ENCODE data around the gene HACD3.

The HACD3 gene, protein sequence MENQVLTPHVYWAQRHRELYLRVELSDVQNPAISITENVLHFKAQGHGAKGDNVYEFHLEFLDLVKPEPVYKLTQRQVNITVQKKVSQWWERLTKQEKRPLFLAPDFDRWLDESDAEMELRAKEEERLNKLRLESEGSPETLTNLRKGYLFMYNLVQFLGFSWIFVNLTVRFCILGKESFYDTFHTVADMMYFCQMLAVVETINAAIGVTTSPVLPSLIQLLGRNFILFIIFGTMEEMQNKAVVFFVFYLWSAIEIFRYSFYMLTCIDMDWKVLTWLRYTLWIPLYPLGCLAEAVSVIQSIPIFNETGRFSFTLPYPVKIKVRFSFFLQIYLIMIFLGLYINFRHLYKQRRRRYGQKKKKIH

DNA sequence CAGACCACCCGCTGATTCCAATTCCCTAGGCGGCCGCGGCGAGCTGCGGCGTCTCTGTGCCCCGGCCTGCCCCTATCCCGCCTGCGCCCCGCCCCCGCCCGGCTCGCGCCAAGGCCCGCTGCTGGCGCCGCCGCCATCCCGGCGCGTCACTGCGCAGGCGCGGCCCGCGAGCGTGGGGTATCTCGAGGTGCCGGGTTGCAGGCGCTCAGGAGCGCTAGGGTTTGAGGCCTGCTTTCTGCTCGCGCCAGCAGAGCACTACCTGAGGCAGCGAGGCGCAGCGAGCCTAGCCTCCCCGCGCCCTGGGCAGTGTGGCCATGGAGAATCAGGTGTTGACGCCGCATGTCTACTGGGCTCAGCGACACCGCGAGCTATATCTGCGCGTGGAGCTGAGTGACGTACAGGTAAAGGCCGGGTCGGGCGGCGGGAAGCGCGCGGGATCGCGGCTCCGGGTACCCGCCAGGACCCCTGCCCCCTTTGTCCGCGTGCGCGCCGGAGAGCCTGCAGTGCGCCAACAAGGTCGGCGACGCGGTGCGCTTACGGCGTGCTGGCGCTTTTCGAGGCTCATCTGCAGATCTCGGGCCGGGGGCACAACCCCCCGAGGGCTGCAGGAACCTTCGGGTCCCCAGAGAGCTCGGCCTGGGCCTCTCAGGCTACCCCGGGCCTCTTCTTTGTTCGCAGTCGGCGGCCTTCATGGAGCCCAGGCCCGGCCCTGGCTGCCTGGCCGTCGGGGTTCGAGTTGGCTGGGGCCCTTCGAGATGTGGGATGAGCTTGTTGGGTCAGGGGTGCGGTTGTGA lies at the start of gene HACD3:
HACD3 (plus strand) TSS at position 146 of the 794 bp plus-strand sequence; CDS start at position 315, 169 bp downstream.
- peak; percentile 82 for DNase-seq (ENCODE audit: low spot score)

DNA sequence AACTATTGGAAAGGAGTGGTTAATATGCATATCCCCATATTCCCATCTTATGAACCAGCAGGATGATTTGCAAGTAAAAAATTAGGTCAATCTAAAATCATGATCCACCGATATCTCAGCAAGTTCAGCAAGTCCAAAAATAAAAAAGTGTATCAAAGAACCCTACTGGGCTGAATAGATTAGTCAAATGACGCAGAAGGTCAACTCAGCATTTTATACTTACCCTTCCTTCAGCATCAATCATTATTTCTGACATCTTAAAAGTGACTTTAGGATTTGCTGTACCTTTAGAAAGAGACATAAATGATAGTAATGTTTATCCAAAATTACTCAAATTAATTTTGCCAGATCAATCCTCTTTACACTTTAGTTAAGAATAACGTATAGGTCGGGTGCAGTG lies 45.4 kb upstream of the HACD3 start:
- no peak for DNase-seq (ENCODE audit: low spot score)

- DNase-seq (ENCODE audit: low spot score): no peak
Measured at GRCh38 chr15:65494076-65494475, 36.2 kb upstream of the HACD3 start.

- DNase-seq (ENCODE audit: low spot score): no peak
Measured at GRCh38 chr15:65509321-65509720, 20.9 kb upstream of the HACD3 start.

- DNase-seq (ENCODE audit: low spot score): no peak
Measured at GRCh38 chr15:65512189-65512588, 18.1 kb upstream of the HACD3 start.

DNA sequence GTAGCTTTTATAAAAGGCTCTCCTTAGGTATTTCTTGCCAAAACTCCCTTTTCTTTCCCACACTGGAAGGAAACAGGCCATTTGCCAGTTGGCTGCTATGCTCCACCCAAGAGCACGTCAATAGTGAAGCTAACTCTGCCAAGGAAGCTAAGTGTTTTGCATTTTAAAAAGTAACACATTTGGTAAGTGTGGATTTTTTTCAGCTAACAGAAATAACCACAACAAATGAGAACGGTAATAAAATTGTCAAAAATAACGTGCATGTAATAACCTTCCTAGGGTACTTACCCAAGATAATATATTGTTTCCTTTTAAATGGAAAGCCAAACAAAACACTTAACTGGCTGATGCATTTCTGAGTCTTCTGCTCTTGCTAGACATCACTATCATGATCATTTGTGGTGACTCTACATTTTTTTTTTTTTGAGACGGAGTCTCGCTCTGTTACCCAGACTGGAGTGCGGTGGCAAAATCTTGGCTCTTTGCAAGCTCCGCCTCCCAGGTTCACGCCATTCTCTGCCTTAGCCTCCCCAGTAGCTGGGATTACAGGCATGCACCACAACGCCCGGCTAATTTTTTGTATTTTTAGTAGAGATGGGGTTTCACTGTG lies 17.4 kb upstream of the HACD3 start:
- no peak for DNase-seq (ENCODE audit: low spot score)

DNA sequence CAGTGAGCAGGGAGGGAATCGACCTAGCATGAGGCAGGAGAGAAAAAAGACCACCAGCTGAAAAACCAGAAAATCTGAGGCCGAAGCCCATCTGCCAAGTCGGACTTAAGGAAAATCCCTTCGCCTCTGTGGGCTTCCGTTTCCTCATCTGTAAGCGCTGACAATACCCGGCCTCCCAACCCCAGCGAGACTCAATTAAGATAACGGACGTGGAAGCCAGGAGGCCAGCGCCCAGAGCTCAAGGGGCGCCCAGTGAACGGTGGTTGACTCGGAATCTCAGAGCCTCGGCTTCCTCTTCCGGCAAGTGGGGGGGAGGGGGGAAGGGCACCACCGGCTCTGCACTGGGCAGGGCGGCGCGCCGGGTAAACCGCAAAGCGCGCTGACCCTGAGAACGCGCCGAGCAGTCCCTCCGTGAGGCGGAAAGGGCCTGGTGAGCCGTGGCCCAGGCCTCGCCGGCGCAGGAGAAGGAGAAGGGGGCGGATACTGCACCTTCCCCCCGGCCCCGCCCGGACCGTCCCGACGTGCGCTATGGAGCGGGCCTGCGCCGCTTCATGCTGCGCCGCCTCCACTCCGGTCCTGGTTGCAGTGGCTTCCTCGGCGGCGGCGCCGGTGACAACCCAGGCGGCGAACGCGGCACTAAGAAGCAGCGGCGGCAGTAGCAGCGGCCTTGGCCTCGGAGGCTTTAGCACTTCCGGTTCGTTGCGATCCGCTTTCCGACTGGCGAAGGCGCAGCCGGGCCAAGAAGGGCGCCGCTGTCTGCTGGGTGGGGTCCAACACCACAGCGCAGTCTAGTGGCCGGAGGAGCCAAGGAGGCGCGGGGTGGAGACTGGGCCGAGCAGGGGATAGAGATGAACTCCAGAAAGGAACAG lies 13.0 kb upstream of the HACD3 start, which contains the start of gene DPP8:
DPP8 (minus strand) TSS at position 693 of the 869 bp plus-strand sequence. CDS start 5,136 bp downstream, outside the sequence.
- peak; percentile 93 for DNase-seq (ENCODE audit: low spot score)

- no peak for DNase-seq (ENCODE audit: low spot score)
Measured at GRCh38 chr15:65517866-65518207, 12.4 kb upstream of the HACD3 start.

DNA sequence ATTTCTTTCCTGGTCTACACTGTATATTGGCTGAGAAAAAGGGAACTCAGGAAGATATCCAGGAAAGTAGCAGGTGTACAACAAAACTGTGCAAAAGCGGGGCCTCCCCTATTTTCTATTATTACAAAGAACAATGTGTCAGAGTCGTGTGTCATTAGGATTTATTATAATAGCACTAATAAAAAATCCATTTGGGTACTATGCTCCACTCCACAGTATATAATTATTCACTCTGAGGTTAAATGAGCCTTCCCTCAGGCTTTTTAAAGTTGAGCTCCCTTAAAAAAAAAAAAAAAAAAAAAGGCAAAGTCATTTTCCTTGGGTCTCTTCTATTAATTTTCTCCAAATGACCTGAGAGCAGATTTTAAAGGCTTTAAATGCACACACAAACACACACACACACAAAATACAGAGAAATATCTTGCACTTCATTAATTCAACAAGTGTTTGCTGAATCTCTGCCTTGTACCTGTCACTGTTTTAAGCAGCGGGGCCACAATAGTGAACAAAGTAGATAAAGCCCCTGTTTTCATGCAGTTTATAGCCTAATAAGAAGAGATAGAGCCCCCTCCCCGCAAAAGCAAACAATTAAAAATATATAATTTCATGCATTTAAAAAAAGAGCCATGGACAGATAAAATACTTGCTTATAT lies 11.5 kb upstream of the HACD3 start:
- DNase-seq (ENCODE audit: low spot score): no peak

DNA sequence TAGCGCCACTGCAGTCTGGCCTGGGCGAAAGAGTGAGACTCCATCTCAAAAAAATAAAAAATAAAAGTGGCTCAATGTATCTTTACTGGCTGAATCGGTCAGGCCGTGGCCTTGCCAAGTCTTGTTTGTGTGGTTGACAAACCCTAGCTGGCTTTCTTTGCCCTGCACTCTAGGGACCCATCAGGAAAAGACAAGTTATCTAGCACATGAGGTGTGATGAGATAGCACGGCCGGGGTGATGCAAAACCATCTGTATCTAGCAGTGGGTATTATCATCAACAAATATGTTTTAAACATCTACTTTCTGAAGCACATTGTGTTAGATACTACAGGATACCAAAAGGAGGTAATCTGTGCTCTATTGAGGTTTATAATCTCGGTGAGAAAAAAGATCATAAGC lies 8.9 kb upstream of the HACD3 start:
- DNase-seq (ENCODE audit: low spot score): no peak

- DNase-seq (ENCODE audit: low spot score): no peak
Measured at GRCh38 chr15:65524226-65524625, 6.0 kb upstream of the HACD3 start.

- DNase-seq (ENCODE audit: low spot score): no peak
Measured at GRCh38 chr15:65525622-65526021, 4.6 kb upstream of the HACD3 start.

DNA sequence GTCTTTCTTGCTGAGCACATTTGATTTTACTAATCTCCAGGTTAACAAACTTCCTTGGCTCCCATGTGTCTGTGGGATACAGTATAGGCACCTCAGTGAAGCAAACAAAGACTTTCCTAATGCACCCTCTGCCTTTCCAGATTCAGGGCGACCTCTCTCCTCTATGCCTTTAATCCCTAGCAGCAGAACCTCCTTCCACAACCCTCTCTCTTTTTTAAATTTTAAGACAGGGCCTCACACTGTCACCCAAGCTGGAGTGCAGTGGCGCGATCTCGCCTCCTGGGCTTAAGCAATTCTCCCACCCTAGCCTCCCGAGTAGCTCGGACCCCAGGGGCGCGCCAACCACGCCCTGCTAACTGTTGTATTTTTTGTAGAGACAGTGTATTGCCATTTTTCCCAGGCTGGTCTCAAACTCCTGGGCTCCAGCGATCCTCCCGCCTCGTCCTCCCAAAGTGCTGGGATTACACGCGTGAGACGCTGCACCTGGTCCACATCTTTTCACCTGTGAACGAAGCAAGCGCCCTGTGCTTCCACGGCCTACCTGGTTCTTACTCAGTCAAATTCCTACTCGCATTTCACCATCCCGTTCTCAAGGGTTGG lies 1.7 kb upstream of the HACD3 start:
- no peak for DNase-seq (ENCODE audit: low spot score)

GRCh38 chr15:65529762-65530317 lies 423 bp upstream of the HACD3 start:
- DNase-seq (ENCODE audit: low spot score): no peak

GRCh38 chr15:65532738-65533051 lies 2.4 kb downstream of the HACD3 start:
- peak; percentile 55 for DNase-seq (ENCODE audit: low spot score)

DNA sequence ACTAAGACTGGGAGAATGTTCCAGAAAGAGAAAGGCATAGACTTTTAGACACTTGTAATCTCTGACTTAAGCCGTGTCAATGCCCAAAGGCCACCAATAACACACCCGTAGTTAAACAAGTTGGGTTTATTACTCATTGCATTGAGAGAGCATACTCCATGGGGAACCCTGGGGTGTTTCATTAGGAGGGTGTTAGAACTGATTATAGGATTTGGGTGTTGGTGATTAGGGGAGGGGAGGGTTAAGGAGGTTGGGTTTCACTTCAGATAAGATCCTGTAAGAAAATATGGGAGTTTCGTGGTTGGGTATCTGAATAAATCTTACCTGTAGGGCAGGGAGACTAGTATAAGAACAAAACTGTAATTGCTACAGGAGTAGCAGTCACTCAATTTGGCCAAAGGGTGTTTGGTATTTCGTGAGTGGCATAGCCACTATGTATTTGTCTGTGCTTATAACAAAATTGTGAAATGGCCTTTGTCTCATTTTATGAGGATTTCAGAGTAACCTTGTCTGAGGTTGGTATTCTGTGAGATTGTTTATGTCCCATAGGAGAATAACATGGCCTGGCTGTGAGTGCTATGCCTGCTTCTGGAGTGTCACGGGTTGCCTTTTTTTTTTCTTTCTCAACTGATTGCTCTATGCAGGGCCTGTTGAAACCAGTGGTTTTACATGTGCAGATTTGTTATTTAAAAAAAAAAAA lies 2.9 kb downstream of the HACD3 start:
- no peak for DNase-seq (ENCODE audit: low spot score)

DNA sequence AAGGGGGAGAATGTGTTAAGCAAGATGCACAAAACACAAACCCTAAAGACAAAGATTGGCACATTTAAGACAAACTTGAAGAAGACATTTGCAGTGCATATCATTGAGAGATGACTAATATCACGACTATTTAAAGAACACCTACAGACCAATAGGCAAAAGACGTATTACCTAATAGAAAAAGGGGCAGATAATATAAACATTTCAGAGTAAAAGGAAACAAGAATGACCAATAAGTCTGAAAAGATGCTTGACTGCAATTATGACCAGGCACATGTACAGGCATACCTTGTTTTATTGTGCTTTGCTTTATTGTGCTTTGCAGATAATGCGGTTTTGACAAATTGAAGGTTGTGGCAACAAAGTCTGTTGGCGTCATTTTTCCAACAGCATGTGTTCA lies 4.9 kb downstream of the HACD3 start:
- no peak for DNase-seq (ENCODE audit: low spot score)

GRCh38 chr15:65540314-65540713 lies 10.1 kb downstream of the HACD3 start:
- no peak for DNase-seq (ENCODE audit: low spot score)

- DNase-seq (ENCODE audit: low spot score): no peak
Measured at GRCh38 chr15:65541231-65541820, 11.1 kb downstream of the HACD3 start.

- DNase-seq (ENCODE audit: low spot score): no peak
Measured at GRCh38 chr15:65547841-65548240, 17.6 kb downstream of the HACD3 start.
